ENCODE results near the gene MEIS3. TPM values are rescaled to one million over a fixed set of nuclear protein-coding genes. Genes with fewer than 3 reads are reported as not detected.

MEIS3 gene
- total RNA-seq, 1 experiment from 2014 or later, result 35.8 TPM

DNA sequence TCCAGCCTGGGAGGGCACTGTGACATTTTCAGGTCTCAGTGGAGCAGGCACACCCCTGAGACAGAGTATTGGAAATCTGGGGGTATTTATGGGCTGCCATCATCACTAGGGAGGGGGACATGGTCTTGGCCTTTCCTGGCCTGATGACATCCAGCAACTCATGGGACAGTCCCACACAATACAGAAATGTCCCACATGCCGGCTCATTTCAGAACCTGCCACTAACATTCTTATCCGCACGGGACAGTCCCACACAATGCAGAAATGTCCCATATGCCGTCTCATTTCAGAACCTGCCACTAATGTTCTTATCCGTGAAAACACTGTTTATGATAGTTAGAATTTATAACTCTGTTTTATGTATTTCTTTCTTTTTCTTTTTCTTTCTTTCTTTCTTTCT is 42.5 kb upstream of the MEIS3 start:
- Histone ChIP-seq H3K4me3 (replicated peaks in 1 of 2; ENCODE audit: low read depth in 1 of 2, low read length in 2 of 2) (no peak overlapping the region), H3K9ac (ENCODE audit: low read length) (no peak overlapping the region), H2AFZ (ENCODE audit: low read depth, low read length, poor library complexity, severe bottlenecking) (no peak overlapping the region), H3K4me2 (ENCODE audit: low read length) (no peak overlapping the region), H3K9me3 (ENCODE audit: control insufficient read depth in 1 of 2, insufficient read depth in 1 of 2, low read depth in 1 of 2, low read length in 2 of 2) (no peaks in the 10 kb centered on the region), H3K27ac (ENCODE audit: low read depth, low read length) (no peak overlapping the region), H4K20me1 (ENCODE audit: insufficient read depth) (no peaks in the 10 kb centered on the region), H3K9me2 (ENCODE audit: insufficient read depth) (no peaks in the 10 kb centered on the region), H3K36me3 (ENCODE audit: control insufficient read depth in 1 of 2, insufficient read depth in 2 of 2, low read length in 2 of 2) (no peaks in the 10 kb centered on the region), H3K27me3 (ENCODE audit: insufficient read depth, low read length) (peaks cover 23% of the 10 kb centered on the region), H3K79me2 (ENCODE audit: insufficient read depth, low read length) (no peaks in the 10 kb centered on the region), H3K4me1 (ENCODE audit: control insufficient read depth in 1 of 2, insufficient read depth in 2 of 2, low read length in 2 of 2) (no peaks in the 10 kb centered on the region)
- intact Hi-C loops (cut with micrococcal nuclease), result no loop called here
- no TSS peak for BruUV-seq (replicated peaks)
- CTCF ChIA-PET, result no interaction called here
- ATAC-seq (no peak), DNase-seq (ENCODE audit: low read depth, low spot score) (no peak)
- POLR2A ChIA-PET, result no interaction called here
- RAD21 ChIA-PET (ENCODE audit: low non-redundant PET in 1 of 2, low total read pairs in 2 of 2, uncharacterized antibody in 2 of 2, unreplicated experiment in 2 of 2), result no interaction called here
- TF ChIP-seq ZFX (IDR thresholded peaks at IDR 0.05), result no peak

DNA sequence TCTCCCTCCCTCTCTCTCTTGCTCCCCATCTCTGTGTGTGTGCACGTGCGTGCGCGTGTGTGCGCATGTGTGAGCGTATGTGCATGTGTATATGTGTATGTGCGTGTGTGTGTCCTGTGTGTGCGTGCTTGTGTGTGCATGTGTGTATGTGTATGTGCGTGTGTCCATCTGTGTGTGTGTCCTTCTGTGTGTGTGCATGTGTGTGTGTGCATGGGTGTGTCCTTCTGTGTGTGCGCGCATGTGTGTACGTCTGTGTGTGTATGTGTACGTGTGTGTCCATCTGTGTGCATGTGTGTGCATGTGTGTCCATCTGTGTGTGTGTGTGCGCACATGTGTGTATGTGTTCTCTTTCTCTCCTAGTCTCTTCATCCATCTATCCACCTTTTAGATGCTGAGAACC is 40.1 kb upstream of the MEIS3 start:
- ATAC-seq (no peak), DNase-seq (ENCODE audit: low read depth, low spot score) (no peak)
- Histone ChIP-seq H4K20me1 (ENCODE audit: insufficient read depth) (no peaks in the 10 kb centered on the region), H3K4me1 (ENCODE audit: control insufficient read depth in 1 of 2, insufficient read depth in 2 of 2, low read length in 2 of 2) (no peaks in the 10 kb centered on the region), H3K9ac (ENCODE audit: low read length) (no peak overlapping the region), H3K4me3 (replicated peaks in 1 of 2; ENCODE audit: low read depth in 1 of 2, low read length in 2 of 2) (no peak overlapping the region), H3K9me3 (ENCODE audit: control insufficient read depth in 1 of 2, insufficient read depth in 1 of 2, low read depth in 1 of 2, low read length in 2 of 2) (peaks cover 6 to 7% of the 10 kb centered on the region in 2 experiments; a peak in 2 of 4 replicates), H3K4me2 (ENCODE audit: low read length) (no peak overlapping the region), H3K9me2 (ENCODE audit: insufficient read depth) (no peaks in the 10 kb centered on the region), H3K36me3 (ENCODE audit: control insufficient read depth in 1 of 2, insufficient read depth in 2 of 2, low read length in 2 of 2) (no peaks in the 10 kb centered on the region), H3K27me3 (ENCODE audit: insufficient read depth, low read length) (peaks cover 17% of the 10 kb centered on the region), H2AFZ (ENCODE audit: low read depth, low read length, poor library complexity, severe bottlenecking) (no peak overlapping the region), H3K27ac (ENCODE audit: low read depth, low read length) (no peak overlapping the region), H3K79me2 (ENCODE audit: insufficient read depth, low read length) (no peaks in the 10 kb centered on the region)
- ChIA-PET RAD21 (ENCODE audit: low non-redundant PET in 1 of 2, low total read pairs in 2 of 2, uncharacterized antibody in 2 of 2, unreplicated experiment in 2 of 2) (no interaction called here), POLR2A (no interaction called here), CTCF (no interaction called here)
- intact Hi-C loops (cut with micrococcal nuclease), result no loop called here
- BruUV-seq (replicated peaks), result no TSS peak
- TF ChIP-seq EZH2phosphoT487 (IDR thresholded peaks at IDR 0.05; ENCODE audit: borderline replicate concordance) (no peak), EGR1 (IDR thresholded peaks at IDR 0.05; ENCODE audit: low read depth) (no peak), SIN3A (IDR thresholded peaks at IDR 0.05; ENCODE audit: low read depth) (no peak), POLR2A (IDR thresholded peaks at IDR 0.05; ENCODE audit: borderline replicate concordance, extremely low read depth, insufficient read depth, insufficient read length) (no peak), FOSL1 (IDR thresholded peaks at IDR 0.05; ENCODE audit: low read depth) (no peak), SP1 (IDR thresholded peaks at IDR 0.05; ENCODE audit: low read depth) (no peak), ZNF274 (IDR thresholded peaks at IDR 0.05; ENCODE audit: low read depth, low read length) (no peak), RAD21 (IDR thresholded peaks at IDR 0.05; ENCODE audit: low read depth) (no peak), EZH2 (IDR thresholded peaks at IDR 0.05) (no peak), POLR2AphosphoS5 (IDR thresholded peaks at IDR 0.05; ENCODE audit: low read depth, low read length) (no peak)
- TF ChIP-seq, protein P1, sequence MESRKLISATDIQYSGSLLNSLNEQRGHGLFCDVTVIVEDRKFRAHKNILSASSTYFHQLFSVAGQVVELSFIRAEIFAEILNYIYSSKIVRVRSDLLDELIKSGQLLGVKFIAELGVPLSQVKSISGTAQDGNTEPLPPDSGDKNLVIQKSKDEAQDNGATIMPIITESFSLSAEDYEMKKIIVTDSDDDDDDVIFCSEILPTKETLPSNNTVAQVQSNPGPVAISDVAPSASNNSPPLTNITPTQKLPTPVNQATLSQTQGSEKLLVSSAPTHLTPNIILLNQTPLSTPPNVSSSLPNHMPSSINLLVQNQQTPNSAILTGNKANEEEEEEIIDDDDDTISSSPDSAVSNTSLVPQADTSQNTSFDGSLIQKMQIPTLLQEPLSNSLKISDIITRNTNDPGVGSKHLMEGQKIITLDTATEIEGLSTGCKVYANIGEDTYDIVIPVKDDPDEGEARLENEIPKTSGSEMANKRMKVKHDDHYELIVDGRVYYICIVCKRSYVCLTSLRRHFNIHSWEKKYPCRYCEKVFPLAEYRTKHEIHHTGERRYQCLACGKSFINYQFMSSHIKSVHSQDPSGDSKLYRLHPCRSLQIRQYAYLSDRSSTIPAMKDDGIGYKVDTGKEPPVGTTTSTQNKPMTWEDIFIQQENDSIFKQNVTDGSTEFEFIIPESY (IDR thresholded peaks at IDR 0.05; ENCODE audit: extremely low read depth, insufficient replicate concordance, low read length), result no peak
- TF ChIP-seq, protein P2, sequence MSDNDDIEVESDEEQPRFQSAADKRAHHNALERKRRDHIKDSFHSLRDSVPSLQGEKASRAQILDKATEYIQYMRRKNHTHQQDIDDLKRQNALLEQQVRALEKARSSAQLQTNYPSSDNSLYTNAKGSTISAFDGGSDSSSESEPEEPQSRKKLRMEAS (IDR thresholded peaks at IDR 0.05), result no peak
